Calu3 (cell line): ENCODE results near the gene SRD5A1. TPM values are rescaled to one million over a fixed set of nuclear protein-coding genes. Genes with fewer than 3 reads are reported as not detected.

Experiments used
- BruUV-seq: library from RNA; stranded (reverse); fragments of 400-500 nt; replicated peaks from 2 replicates; lab custom pipeline; 2021; lab: Mats Ljungman, UMichigan
- CTCF ChIA-PET: fragments of 300-600 bp; sonication (Branson Sonifier 250); formaldehyde crosslinking; loops from one replicate; lab custom pipeline; 2022; ENCODE audit warnings: antibody characterized with exemption; lab: Charles Lee
- DNase-seq: peaks from one replicate; pipeline ENCODE4 v3.0.0; 2022
- H3K27ac Mint-ChIP-seq: one replicate; pipeline ENCODE4 v1.8.0; 2022; ENCODE audit warnings: mixed read lengths; ENCODE audit not compliant: unreplicated experiment
- H3K27me3 Mint-ChIP-seq: one replicate; pipeline ENCODE4 v1.8.0; 2022; ENCODE audit warnings: mixed read lengths; ENCODE audit not compliant: unreplicated experiment
- H3K36me3 Mint-ChIP-seq: one replicate; pipeline ENCODE4 v1.8.0; 2022; ENCODE audit warnings: mild to moderate bottlenecking, moderate library complexity, mixed read lengths; ENCODE audit not compliant: insufficient read depth, unreplicated experiment
- H3K4me1 Mint-ChIP-seq: one replicate; pipeline ENCODE4 v1.8.0; 2022; ENCODE audit warnings: mild to moderate bottlenecking, low read depth, mixed read lengths; ENCODE audit not compliant: unreplicated experiment
- H3K4me3 Mint-ChIP-seq: one replicate; pipeline ENCODE4 v1.8.0; 2022; ENCODE audit warnings: mild to moderate bottlenecking, low read depth, moderate library complexity, mixed read lengths; ENCODE audit not compliant: unreplicated experiment
- H3K9me3 Mint-ChIP-seq: one replicate; pipeline ENCODE4 v1.8.0; 2022; ENCODE audit warnings: low read depth, mixed read lengths; ENCODE audit not compliant: unreplicated experiment
- CTCF ChIP-seq: fragments of 200-600 bp; IDR thresholded peaks from one replicate; pipeline ENCODE4 v1.8.0; 2022; ENCODE audit warnings: antibody characterized with exemption; ENCODE audit not compliant: unreplicated experiment
- intact Hi-C: fragments of 100-400 bp; cut with micrococcal nuclease; formaldehyde crosslinking; loops from one replicate; pipeline ENCODE4 v1.10.0; 2022; ENCODE audit not compliant: unreplicated experiment
- total RNA-seq: library from RNA; stranded (reverse); gene quantifications from 2 replicates; pipeline ENCODE4 v1.2.3, GENCODE V29; 2022

SRD5A1 gene
- total RNA-seq, 1 experiment from 2014 or later: 15.6 TPM

- Mint-ChIP-seq H3K4me3 (peak overlapping the region; percentile 88), H3K4me1 (peaks cover 30% of the 10 kb centered on the region), H3K36me3 (peaks cover 46% of the 10 kb centered on the region), H3K9me3 (no peaks in the 10 kb centered on the region), H3K27ac (no peak overlapping the region), H3K27me3 (no peaks in the 10 kb centered on the region)
- no peak for DNase-seq
- TF ChIP-seq CTCF: no peak
- BruUV-seq: TSS peak; percentile 44
- CTCF ChIA-PET: no interaction called here
- intact Hi-C loops: no loop called here
These were observed 1.7 kb downstream of the SRD5A1 start for GRCh38 chr5:6634788-6635430.

- CTCF ChIA-PET: no interaction called here
- H3K36me3 Mint-ChIP-seq: peaks cover 32% of the 10 kb centered on the region
- H3K4me1 Mint-ChIP-seq: peaks cover 24% of the 10 kb centered on the region
- intact Hi-C loops: no loop called here
- no peaks in the 10 kb centered on the region for H3K27me3 Mint-ChIP-seq
- no TSS peak for BruUV-seq
- no peak for DNase-seq
- no peaks in the 10 kb centered on the region for H3K9me3 Mint-ChIP-seq
- no peak overlapping the region for H3K27ac Mint-ChIP-seq
- H3K4me3 Mint-ChIP-seq: no peak overlapping the region
- TF ChIP-seq CTCF: no peak
These were observed 3.1 kb downstream of the SRD5A1 start for GRCh38 chr5:6636293-6636692.

GRCh38 chr5:6637022-6637421 lies 3.8 kb downstream of the SRD5A1 start:
- no peaks in the 10 kb centered on the region for H3K27me3 Mint-ChIP-seq
- H3K36me3 Mint-ChIP-seq: peaks cover 26% of the 10 kb centered on the region
- no peaks in the 10 kb centered on the region for H3K9me3 Mint-ChIP-seq
- no TSS peak for BruUV-seq
- H3K27ac Mint-ChIP-seq: no peak overlapping the region
- peaks cover 19% of the 10 kb centered on the region for H3K4me1 Mint-ChIP-seq
- no peak for DNase-seq
- intact Hi-C loops: no loop called here
- no peak overlapping the region for H3K4me3 Mint-ChIP-seq
- TF ChIP-seq CTCF: no peak
- CTCF ChIA-PET: no interaction called here

GRCh38 chr5:6637590-6637989 lies 4.3 kb downstream of the SRD5A1 start:
- Mint-ChIP-seq H3K27ac (no peak overlapping the region), H3K4me3 (no peak overlapping the region)
- BruUV-seq: no TSS peak

More at GRCh38 chr5:6637590-6637989, 4.3 kb downstream of the SRD5A1 start:
- Mint-ChIP-seq H3K4me1 (peaks cover 19% of the 10 kb centered on the region), H3K36me3 (peaks cover 20% of the 10 kb centered on the region), H3K9me3 (no peaks in the 10 kb centered on the region), H3K27me3 (no peaks in the 10 kb centered on the region)
- TF ChIP-seq CTCF: no peak
- intact Hi-C loops: no loop called here
- CTCF ChIA-PET: no interaction called here
- DNase-seq: no peak
